ENCODE measurements around the gene MRPL19.

Gene MRPL19

DNA sequence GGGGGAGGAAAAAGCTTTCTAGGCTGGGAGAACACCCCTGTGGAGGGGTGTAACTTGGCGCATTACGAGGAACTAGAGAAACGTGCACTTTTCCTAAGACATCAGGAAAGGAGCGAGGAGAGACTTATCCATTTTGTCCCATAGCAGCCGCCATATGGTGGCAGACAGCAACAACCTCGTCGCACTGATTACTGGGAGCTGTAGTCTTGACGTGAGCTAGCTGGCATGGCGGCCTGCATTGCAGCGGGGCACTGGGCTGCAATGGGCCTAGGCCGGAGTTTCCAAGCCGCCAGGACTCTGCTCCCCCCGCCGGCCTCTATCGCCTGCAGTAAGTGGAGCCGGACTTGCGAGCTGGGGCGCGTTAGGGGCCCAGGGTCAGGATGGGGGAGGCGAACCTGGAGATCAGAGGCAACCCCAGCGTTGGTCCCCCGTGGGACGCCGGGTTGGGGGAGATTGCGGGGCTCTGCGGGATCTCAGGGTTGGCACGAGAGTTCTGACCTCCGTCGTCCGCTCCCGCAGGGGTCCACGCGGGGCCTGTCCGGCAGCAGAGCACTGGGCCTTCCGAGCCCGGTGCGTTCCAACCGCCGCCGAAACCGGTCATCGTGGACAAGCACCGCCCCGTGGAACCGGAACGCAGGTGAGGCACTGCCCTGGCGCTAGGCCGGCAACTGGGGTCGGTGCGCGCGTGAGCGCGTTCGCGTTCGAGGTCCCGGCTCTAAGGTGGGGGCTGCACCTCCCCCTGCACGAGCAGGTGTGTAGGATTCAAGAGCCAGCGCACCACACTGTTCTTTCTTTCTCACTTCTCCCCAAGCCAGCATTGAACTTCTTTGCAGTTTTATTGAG, at the start of gene MRPL19:
TSS of gene MRPL19 (plus strand) at position 201 of the 843 bp plus-strand sequence. CDS start at position 226, 25 bp downstream.
- peak within 1 kb of the TSS; percentile 98 for H3K4me3 ChIP-seq (ENCODE audit: low read depth, low read length)
- DNase-seq (ENCODE audit: low read depth) = peak; percentile 95
- TF ChIP-seq MYC (IDR thresholded peaks at IDR 0.05; ENCODE audit: low read depth, low read length) (peak; percentile 68; the same call in 1 of the 2 replicates), POLR2A (IDR thresholded peaks at IDR 0.05; ENCODE audit: extremely low read depth, insufficient read length) (peak; percentile 56)
- TF ChIP-seq, protein P1, sequence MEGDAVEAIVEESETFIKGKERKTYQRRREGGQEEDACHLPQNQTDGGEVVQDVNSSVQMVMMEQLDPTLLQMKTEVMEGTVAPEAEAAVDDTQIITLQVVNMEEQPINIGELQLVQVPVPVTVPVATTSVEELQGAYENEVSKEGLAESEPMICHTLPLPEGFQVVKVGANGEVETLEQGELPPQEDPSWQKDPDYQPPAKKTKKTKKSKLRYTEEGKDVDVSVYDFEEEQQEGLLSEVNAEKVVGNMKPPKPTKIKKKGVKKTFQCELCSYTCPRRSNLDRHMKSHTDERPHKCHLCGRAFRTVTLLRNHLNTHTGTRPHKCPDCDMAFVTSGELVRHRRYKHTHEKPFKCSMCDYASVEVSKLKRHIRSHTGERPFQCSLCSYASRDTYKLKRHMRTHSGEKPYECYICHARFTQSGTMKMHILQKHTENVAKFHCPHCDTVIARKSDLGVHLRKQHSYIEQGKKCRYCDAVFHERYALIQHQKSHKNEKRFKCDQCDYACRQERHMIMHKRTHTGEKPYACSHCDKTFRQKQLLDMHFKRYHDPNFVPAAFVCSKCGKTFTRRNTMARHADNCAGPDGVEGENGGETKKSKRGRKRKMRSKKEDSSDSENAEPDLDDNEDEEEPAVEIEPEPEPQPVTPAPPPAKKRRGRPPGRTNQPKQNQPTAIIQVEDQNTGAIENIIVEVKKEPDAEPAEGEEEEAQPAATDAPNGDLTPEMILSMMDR (IDR thresholded peaks at IDR 0.05; ENCODE audit: low read depth, low read length) = no peak

DNA sequence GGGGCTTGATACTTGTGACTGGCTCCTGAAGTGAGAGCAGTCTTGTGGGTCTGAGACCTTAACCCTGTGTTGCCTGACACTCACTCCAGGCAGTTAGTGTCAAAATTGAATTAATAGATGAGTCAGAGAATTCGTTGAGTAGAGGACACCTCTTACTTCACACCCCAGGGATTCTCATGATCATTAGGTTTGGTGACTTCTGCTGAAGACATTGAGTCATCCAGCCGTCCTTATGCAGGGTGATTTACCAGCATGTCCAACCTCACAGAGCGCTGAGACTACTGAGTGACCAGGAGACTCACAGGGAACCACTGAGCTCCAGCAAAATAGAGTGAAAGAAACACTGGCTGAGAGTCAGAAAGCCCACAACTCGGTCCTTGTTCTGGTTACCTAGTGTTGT, 49.8 kb upstream of the MRPL19 start:
- TF ChIP-seq, protein P2, sequence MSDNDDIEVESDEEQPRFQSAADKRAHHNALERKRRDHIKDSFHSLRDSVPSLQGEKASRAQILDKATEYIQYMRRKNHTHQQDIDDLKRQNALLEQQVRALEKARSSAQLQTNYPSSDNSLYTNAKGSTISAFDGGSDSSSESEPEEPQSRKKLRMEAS (IDR thresholded peaks at IDR 0.05; ENCODE audit: low read depth, low read length) = no peak
- no peak for TF ChIP-seq POLR2A (IDR thresholded peaks at IDR 0.05; ENCODE audit: extremely low read depth, insufficient read length)
- TF ChIP-seq MYC (IDR thresholded peaks at IDR 0.05; ENCODE audit: low read depth, low read length) = no peak
- TF ChIP-seq, protein P1 (IDR thresholded peaks at IDR 0.05; ENCODE audit: low read depth, low read length) = no peak
- peak; percentile 72 for DNase-seq (ENCODE audit: low read depth)
- no peak overlapping the region for H3K4me3 ChIP-seq (ENCODE audit: low read depth, low read length)

DNA sequence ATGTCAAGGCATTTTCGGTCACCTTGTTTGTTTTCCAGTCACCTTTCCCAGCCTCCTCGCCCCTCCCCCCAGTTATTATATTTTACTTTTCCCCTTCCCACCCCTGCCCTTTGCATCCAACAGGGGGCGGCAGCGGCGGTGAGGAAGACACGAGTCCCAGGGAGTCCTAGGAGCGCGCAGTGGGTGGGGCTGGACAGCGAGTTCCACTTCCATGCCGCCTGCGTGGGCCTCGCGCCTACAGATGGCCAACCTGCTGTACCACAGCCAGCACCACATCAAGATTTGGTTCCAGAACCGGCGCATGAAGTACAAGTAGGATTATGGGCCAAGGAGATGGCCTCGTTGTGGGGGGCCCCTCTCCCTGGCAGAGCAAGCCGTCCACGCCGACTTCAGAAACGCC, 48.6 kb upstream of the MRPL19 start:
- H3K4me3 ChIP-seq (ENCODE audit: low read depth, low read length) = no peak overlapping the region
- DNase-seq (ENCODE audit: low read depth) = no peak
- TF ChIP-seq POLR2A (IDR thresholded peaks at IDR 0.05; ENCODE audit: extremely low read depth, insufficient read length) = no peak
- TF ChIP-seq MYC (IDR thresholded peaks at IDR 0.05; ENCODE audit: low read depth, low read length) = no peak
- TF ChIP-seq, protein P2 (IDR thresholded peaks at IDR 0.05; ENCODE audit: low read depth, low read length) = no peak
- TF ChIP-seq, protein P1 (IDR thresholded peaks at IDR 0.05; ENCODE audit: low read depth, low read length) = no peak

DNA sequence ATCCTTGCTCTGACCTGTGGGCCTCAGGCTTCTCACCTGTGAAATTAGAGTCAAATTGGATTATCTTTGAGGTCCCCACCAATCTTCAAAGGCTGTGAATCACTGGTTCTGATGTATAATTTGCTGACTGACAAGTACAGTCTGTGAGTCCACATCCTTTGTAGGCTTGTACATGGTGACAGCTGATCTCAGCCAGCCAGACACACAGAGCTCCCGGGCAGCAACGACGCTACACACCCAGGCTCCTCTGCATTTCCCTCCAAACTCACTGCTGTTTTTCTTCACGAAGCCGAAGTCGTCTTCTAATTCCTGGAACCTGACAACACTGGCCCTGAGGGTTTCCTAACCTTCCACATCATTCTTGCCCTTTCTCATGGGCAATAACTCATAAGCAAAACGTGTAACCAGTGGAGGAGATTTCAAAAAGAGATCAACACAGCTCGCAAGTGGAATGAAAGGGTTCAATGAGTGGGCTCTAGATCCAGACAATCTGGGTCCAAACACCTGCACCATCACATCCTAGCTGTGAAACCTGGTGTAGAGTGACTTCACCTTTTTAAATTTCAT, 47.9 kb upstream of the MRPL19 start:
- TF ChIP-seq, protein P2 (IDR thresholded peaks at IDR 0.05; ENCODE audit: low read depth, low read length) = no peak
- TF ChIP-seq, protein P1 (IDR thresholded peaks at IDR 0.05; ENCODE audit: low read depth, low read length) = no peak
- no peak for TF ChIP-seq POLR2A (IDR thresholded peaks at IDR 0.05; ENCODE audit: extremely low read depth, insufficient read length)
- TF ChIP-seq MYC (IDR thresholded peaks at IDR 0.05; ENCODE audit: low read depth, low read length) = no peak
- no peak for DNase-seq (ENCODE audit: low read depth)

DNA sequence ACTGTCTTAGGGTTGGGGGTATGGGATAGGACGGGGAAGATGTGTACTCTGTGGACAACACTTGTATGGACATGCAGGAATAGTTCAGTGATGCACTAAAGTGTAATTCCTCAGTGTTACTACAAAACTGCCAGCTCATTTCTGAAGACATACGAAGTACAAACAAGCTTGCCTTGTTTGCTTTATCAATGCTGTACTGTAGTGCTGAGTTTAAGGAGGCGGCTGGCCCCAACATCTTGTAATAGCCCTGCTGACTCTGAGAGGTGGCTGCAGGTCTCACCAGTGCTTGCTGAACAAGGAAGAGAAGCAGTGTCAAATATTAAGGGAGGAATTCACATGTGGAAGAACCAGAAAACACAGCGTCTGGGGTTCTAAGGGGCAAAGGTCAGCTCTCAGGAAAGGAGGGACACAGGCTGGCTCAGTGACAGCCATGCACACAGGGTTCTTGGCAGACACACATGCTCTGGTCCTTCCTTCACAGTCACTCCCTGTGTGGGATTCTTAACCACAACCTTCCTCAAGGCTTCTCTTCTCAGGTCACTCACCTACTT, 46.0 kb upstream of the MRPL19 start:
- DNase-seq (ENCODE audit: low read depth) = no peak
- TF ChIP-seq, protein P2 (IDR thresholded peaks at IDR 0.05; ENCODE audit: low read depth, low read length) = no peak
- TF ChIP-seq MYC (IDR thresholded peaks at IDR 0.05; ENCODE audit: low read depth, low read length) = no peak
- no peak for TF ChIP-seq POLR2A (IDR thresholded peaks at IDR 0.05; ENCODE audit: extremely low read depth, insufficient read length)
- TF ChIP-seq, protein P1 (IDR thresholded peaks at IDR 0.05; ENCODE audit: low read depth, low read length) = no peak

More for the DNA sequence above, 47.9 kb upstream of the MRPL19 start:
- H3K4me3 ChIP-seq (ENCODE audit: low read depth, low read length) = no peak overlapping the region

More for the DNA sequence above, 46.0 kb upstream of the MRPL19 start:
- no peak overlapping the region for H3K4me3 ChIP-seq (ENCODE audit: low read depth, low read length)

Data from NB4 (cell line).